Measurements from ENCODE around the gene SAMD10.

- TF ChIP-seq CTCF (IDR thresholded peaks at IDR 0.05) (no peak), POLR2A (IDR thresholded peaks at IDR 0.05) (no peak)
These were observed 919 bp upstream of the SAMD10 start for GRCh38 chr20:63980317-63980805.

Data from thyroid gland (tissue), 4 donors.